SK-N-SH (cell line): ENCODE data around the gene YARS2. TPM values are rescaled to one million over a fixed set of nuclear protein-coding genes. Genes with fewer than 3 reads are reported as not detected.

Source experiments
- CTCF ChIA-PET: fragments of 300-600, 350-600 bp; formaldehyde crosslinking; extraction: SDS; loops from one replicate; lab custom pipeline; 2021; lab: Yijun Ruan, JAX
- POLR2A ChIA-PET: fragments of 350-600 bp; sonication (Branson Sonifier 250); formaldehyde crosslinking; extraction: SDS; loops from one replicate; lab custom pipeline; 2020; ENCODE audit warnings: antibody characterized with exemption, inconsistent platforms; lab: Yijun Ruan, JAX
- DNase-seq: peaks from one replicate; pipeline ENCODE4 v3.0.0; 2012
- H2AFZ ChIP-seq: fragments of 200-600 bp; sonication (generic); 2 replicates; pipeline ENCODE4 v1.8.1; 2016; ENCODE audit warnings: antibody characterized with exemption, mild to moderate bottlenecking, low read depth
- H3F3A ChIP-seq: fragments of 200-600 bp; sonication (generic); replicated peaks from 2 replicates; pipeline ENCODE3; 2016; ENCODE audit warnings: antibody characterized with exemption, mild to moderate bottlenecking; ENCODE audit not compliant: insufficient read depth
- H3K27ac ChIP-seq, 2 experiments: fragments of 200-500 bp in 1 of 2; fragments of 200-600 bp in 1 of 2; sonication (Bioruptor generic) in 1 of 2; sonication (generic), shearing (Covaris generic) in 1 of 2; 2 replicates each; pipeline versions ENCODE4 v1.5.1 to v1.6.1; 2014 to 2016; ENCODE audit warnings: low read depth in 2 of 2, inconsistent platforms in 1 of 2, low read length in 1 of 2, mild to moderate bottlenecking in 1 of 2, mixed read lengths in 1 of 2
- H3K27me3 ChIP-seq: fragments of 200-600 bp; sonication (generic), shearing (Covaris generic); 2 replicates; pipeline ENCODE4 v1.6.1; 2016; ENCODE audit warnings: mixed run types; ENCODE audit not compliant: insufficient read depth
- H3K36me3 ChIP-seq, 2 experiments: fragments of 200-500 bp in 1 of 2; fragments of 200-600 bp in 1 of 2; sonication (Bioruptor generic) in 1 of 2; sonication (generic) in 1 of 2; replicated peaks in 1 of 2; 2 replicates each; pipeline versions ENCODE3 to v1.5.1; 2014 to 2016; ENCODE audit warnings: low read length in 1 of 2, mild to moderate bottlenecking in 1 of 2; ENCODE audit not compliant: insufficient read depth in 2 of 2, control insufficient read depth in 1 of 2
- H3K4me1 ChIP-seq, 2 experiments: fragments of 200-500 bp in 1 of 2; fragments of 200-600 bp in 1 of 2; sonication (Bioruptor generic) in 1 of 2; sonication (generic), shearing (Covaris generic) in 1 of 2; 2 replicates each; pipeline versions ENCODE4 v1.5.1 to v1.6.1; 2014 to 2016; ENCODE audit warnings: low read depth in 1 of 2, low read length in 1 of 2, mixed run types in 1 of 2; ENCODE audit not compliant: insufficient read depth in 2 of 2, control insufficient read depth in 1 of 2
- H3K4me2 ChIP-seq: fragments of 200-600 bp; sonication (generic), shearing (Covaris generic); 2 replicates; pipeline ENCODE4 v1.6.1; 2017; ENCODE audit warnings: mixed run types
- H3K4me3 ChIP-seq, 2 experiments: fragments of 200-500 bp in 1 of 2; fragments of 200-600 bp in 1 of 2; sonication (Bioruptor generic) in 1 of 2; sonication (generic), shearing (Covaris generic) in 1 of 2; 2 replicates each; pipeline versions ENCODE4 v1.5.1 to v1.8.1; 2014 to 2016; ENCODE audit warnings: low read depth in 2 of 2, inconsistent platforms in 1 of 2, low read length in 1 of 2, mild to moderate bottlenecking in 1 of 2, mixed read lengths in 1 of 2, moderate library complexity in 1 of 2
- H3K79me2 ChIP-seq: fragments of 200-600 bp; sonication (generic); 2 replicates; pipeline ENCODE4 v1.8.1; 2017; ENCODE audit warnings: mild to moderate bottlenecking; ENCODE audit not compliant: insufficient read depth
- H3K9ac ChIP-seq: fragments of 200-600 bp; sonication (generic); 2 replicates; pipeline ENCODE4 v1.6.1; 2017; ENCODE audit warnings: mixed run types
- H3K9me2 ChIP-seq: fragments of 200-600 bp; sonication (generic); 2 replicates; pipeline ENCODE4 v1.6.1; 2017; ENCODE audit warnings: mixed run types
- H3K9me3 ChIP-seq: fragments of 200-600 bp; sonication (generic); 2 replicates; pipeline ENCODE4 v1.6.1; 2017; ENCODE audit warnings: mixed run types, mild to moderate bottlenecking, moderate library complexity
- H4K20me1 ChIP-seq: fragments of 200-600 bp; sonication (generic); 2 replicates; pipeline ENCODE4 v1.6.1; 2017; ENCODE audit warnings: mild to moderate bottlenecking, mixed run types; ENCODE audit not compliant: insufficient read depth
- CHD2 ChIP-seq: fragments of 150-350 bp; IDR thresholded peaks from 2 replicates; pipeline ENCODE4 v1.6.1; 2018; ENCODE audit warnings: low read length; ENCODE audit not compliant: partially characterized antibody
- ELF1 ChIP-seq: IDR thresholded peaks from 2 replicates; pipeline ENCODE4 v1.4.0; 2012
- EZH2phosphoT487 ChIP-seq: fragments of 200-600 bp; sonication (generic); IDR thresholded peaks from 2 replicates; pipeline ENCODE4 v1.6.1; 2017; ENCODE audit warnings: low read depth, mixed run types, mild to moderate bottlenecking, antibody characterized with exemption, moderate library complexity, borderline replicate concordance
- GABPA ChIP-seq: IDR thresholded peaks from 2 replicates; pipeline ENCODE4 v1.4.0; 2012; ENCODE audit warnings: low read depth, mild to moderate bottlenecking
- MEF2A ChIP-seq: IDR thresholded peaks from 2 replicates; pipeline ENCODE4 v1.4.0; 2012; ENCODE audit warnings: low read depth, borderline replicate concordance
- MXI1 ChIP-seq: IDR thresholded peaks from 2 replicates; pipeline ENCODE4 v1.6.1; 2012; ENCODE audit warnings: mild to moderate bottlenecking, low read depth, low read length, improper control_type of control experiment
- NRF1 ChIP-seq: IDR thresholded peaks from 2 replicates; pipeline ENCODE4 v1.6.1; 2012; ENCODE audit warnings: low read depth, mild to moderate bottlenecking, low read length
- POLR2AphosphoS5 ChIP-seq: IDR thresholded peaks from 2 replicates; pipeline ENCODE4 v1.6.1; 2012; ENCODE audit warnings: low read depth, low read length
- RAD21 ChIP-seq: IDR thresholded peaks from 2 replicates; pipeline ENCODE4 v1.6.1; 2012; ENCODE audit warnings: mild to moderate bottlenecking, low read length
- RCOR1 ChIP-seq: fragments of 150-350 bp; IDR thresholded peaks from 2 replicates; pipeline ENCODE4 v1.6.1; 2017; ENCODE audit warnings: antibody characterized with exemption, low read length
- RXRA ChIP-seq: IDR thresholded peaks from 2 replicates; pipeline ENCODE4 v1.4.0; 2012; ENCODE audit warnings: low read depth, mild to moderate bottlenecking, borderline replicate concordance
- SMC3 ChIP-seq: IDR thresholded peaks from 2 replicates; pipeline ENCODE4 v1.6.1; 2012; ENCODE audit warnings: low read depth, low read length, improper control_type of control experiment
- TAF1 ChIP-seq: IDR thresholded peaks from 2 replicates; pipeline ENCODE4 v1.6.1; 2012; ENCODE audit warnings: low read depth, mild to moderate bottlenecking, low read length, moderate library complexity, borderline replicate concordance
- TCF12 ChIP-seq: IDR thresholded peaks from 2 replicates; pipeline ENCODE4 v1.4.0; 2012
- YY1 ChIP-seq: IDR thresholded peaks from 2 replicates; pipeline ENCODE4 v1.4.0; 2012; ENCODE audit warnings: low read depth, mild to moderate bottlenecking
- WGBS: methylation state at CpG from one replicate; pipeline ENCODE4 v1.1.6; 2017; ENCODE audit warnings: low lambda C conversion rate; 5-methylcytosine and 5-hydroxymethylcytosine counted together
- polyA plus RNA-seq, 3 experiments: library from polyadenylated mRNA; depleted of rRNA; stranded (reverse); fragments of >200 nt; gene quantifications; 2 replicates each; pipeline ENCODE4 v1.2.3, GENCODE V29; 2012
- TF ChIP-seq, protein P1 (sequence below): IDR thresholded peaks from 2 replicates; pipeline ENCODE4 v1.4.0; 2012; ENCODE audit warnings: low read depth, borderline replicate concordance
- TF ChIP-seq, protein P2 (sequence below): IDR thresholded peaks from 2 replicates; pipeline ENCODE4 v1.4.0; 2012; ENCODE audit warnings: low read depth
- TF ChIP-seq, protein P3 (sequence below): fragments of 200-600 bp; sonication (generic); IDR thresholded peaks from 2 replicates; pipeline ENCODE4 v1.6.1; 2017; ENCODE audit warnings: antibody characterized with exemption, mild to moderate bottlenecking, moderate library complexity

YARS2 gene
- polyA plus RNA-seq (2012; rRNA removed): 14.3 and 16.5 TPM in 2 replicates
- 13.4 and 14.3 TPM in 2 replicates for polyA plus RNA-seq (2012; cell fraction: cytosol; rRNA removed)
- 9.4 and 13.2 TPM in 2 replicates for polyA plus RNA-seq (2012; cell fraction: nucleus; rRNA removed)

DNA sequence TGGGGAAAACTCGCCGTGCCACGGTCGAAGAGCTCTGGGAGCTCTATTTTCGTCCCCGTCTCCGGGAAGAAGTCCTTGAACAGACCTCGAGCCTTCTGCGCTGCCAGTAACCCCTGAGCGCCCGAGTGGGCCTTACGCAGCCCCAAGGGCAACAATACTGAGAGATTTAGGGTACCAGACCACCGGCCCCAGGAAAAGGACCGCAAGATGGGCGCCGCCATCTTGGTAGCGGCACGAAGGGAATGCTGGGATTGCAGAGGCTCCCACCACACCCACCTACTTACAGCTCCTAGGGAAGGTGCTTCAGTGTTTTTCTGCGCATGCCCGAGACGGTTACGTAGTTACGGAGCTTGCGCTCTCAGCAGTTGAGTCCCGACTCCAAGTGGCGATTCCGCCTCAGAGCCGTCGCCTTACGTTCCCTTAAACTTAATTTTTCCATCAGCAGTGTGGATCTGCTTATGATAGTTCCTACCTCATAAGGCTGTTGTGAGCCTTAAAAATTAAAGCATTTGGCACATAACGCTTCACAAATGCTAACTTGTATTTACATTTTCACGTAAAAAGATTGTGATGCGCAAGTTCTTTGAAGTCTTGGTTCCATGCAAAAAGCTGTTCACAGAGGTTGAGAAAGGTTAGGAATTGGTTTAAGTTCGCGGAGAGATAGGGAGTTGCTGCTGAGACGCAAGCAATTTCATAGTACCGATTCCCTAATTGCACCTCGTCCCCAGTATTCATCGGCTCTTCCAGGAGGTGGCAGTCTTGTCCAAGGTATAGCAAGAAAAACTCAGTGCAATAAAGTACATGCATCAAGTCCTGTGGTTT is at the start of gene YARS2:
YARS2 (minus strand) TSS at position 244 of the 822 bp plus-strand sequence; CDS start at position 221, 23 bp downstream.
- peaks cover 20 to 22% of the 10 kb centered on the region in 2 experiments for H3K36me3 ChIP-seq
- H3K27me3 ChIP-seq: no peaks in the 10 kb centered on the region
- H3K27ac ChIP-seq: peak within 1 kb of the TSS; percentile 82 to 91
- TF ChIP-seq RCOR1 (no peak), YY1 (peak; percentile 96), MEF2A (no peak), RAD21 (peak; percentile 98), CHD2 (peak; percentile 18), EZH2phosphoT487 (no peak), GABPA (no peak), NRF1 (peak; percentile 89), RXRA (no peak), TAF1 (peak; percentile 93), ELF1 (no peak), TCF12 (no peak), MXI1 (peak; percentile 64), SMC3 (peak; percentile 92), POLR2AphosphoS5 (peak; percentile 94)
- TF ChIP-seq, protein P1, sequence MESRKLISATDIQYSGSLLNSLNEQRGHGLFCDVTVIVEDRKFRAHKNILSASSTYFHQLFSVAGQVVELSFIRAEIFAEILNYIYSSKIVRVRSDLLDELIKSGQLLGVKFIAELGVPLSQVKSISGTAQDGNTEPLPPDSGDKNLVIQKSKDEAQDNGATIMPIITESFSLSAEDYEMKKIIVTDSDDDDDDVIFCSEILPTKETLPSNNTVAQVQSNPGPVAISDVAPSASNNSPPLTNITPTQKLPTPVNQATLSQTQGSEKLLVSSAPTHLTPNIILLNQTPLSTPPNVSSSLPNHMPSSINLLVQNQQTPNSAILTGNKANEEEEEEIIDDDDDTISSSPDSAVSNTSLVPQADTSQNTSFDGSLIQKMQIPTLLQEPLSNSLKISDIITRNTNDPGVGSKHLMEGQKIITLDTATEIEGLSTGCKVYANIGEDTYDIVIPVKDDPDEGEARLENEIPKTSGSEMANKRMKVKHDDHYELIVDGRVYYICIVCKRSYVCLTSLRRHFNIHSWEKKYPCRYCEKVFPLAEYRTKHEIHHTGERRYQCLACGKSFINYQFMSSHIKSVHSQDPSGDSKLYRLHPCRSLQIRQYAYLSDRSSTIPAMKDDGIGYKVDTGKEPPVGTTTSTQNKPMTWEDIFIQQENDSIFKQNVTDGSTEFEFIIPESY: no peak
- TF ChIP-seq, protein P2, sequence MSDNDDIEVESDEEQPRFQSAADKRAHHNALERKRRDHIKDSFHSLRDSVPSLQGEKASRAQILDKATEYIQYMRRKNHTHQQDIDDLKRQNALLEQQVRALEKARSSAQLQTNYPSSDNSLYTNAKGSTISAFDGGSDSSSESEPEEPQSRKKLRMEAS: no peak
- TF ChIP-seq, protein P3, sequence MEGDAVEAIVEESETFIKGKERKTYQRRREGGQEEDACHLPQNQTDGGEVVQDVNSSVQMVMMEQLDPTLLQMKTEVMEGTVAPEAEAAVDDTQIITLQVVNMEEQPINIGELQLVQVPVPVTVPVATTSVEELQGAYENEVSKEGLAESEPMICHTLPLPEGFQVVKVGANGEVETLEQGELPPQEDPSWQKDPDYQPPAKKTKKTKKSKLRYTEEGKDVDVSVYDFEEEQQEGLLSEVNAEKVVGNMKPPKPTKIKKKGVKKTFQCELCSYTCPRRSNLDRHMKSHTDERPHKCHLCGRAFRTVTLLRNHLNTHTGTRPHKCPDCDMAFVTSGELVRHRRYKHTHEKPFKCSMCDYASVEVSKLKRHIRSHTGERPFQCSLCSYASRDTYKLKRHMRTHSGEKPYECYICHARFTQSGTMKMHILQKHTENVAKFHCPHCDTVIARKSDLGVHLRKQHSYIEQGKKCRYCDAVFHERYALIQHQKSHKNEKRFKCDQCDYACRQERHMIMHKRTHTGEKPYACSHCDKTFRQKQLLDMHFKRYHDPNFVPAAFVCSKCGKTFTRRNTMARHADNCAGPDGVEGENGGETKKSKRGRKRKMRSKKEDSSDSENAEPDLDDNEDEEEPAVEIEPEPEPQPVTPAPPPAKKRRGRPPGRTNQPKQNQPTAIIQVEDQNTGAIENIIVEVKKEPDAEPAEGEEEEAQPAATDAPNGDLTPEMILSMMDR: peak; percentile 94
- CTCF ChIA-PET: interaction anchor here (0.7 to 4.8 kb wide), 87 partner anchors 10 to 1594 kb away, joined by 3 to 150 read pairs (median 5); partner anchors contain the start of genes ALG10, DNM1L, FGD4 and PKP2
- H3K4me2 ChIP-seq: peak within 1 kb of the TSS; percentile 87
- peak; percentile 90 for DNase-seq
- H3K9me3 ChIP-seq: no peaks in the 10 kb centered on the region
- peak within 1 kb of the TSS; percentile 99 for H2AFZ ChIP-seq
- no peaks in the 10 kb centered on the region for H4K20me1 ChIP-seq
- H3K9me2 ChIP-seq: no peaks in the 10 kb centered on the region
- H3K79me2 ChIP-seq: peaks cover 29% of the 10 kb centered on the region
- 1% methylated on average over 25 of the region's 39 CpGs for WGBS
- H3F3A ChIP-seq: peaks cover 4% of the 10 kb centered on the region
- H3K9ac ChIP-seq: peak within 1 kb of the TSS; percentile 94
- H3K4me3 ChIP-seq: peak within 1 kb of the TSS; percentile 87 to 97
- peaks cover 9 to 12% of the 10 kb centered on the region in 2 experiments; a peak in 1 of 4 replicates for H3K4me1 ChIP-seq
- POLR2A ChIA-PET: interaction anchor here (0.8 to 2.3 kb wide), 10 partner anchors 65 to 1266 kb away, joined by 3 to 10 read pairs (median 6); partner anchors contain the start of genes ALG10, DNM1L and PKP2
